HCT116 (cell line): ENCODE results near the gene ZCWPW1. TPM values are rescaled to one million over a fixed set of nuclear protein-coding genes. Genes with fewer than 3 reads are reported as not detected.

ENCODE experiments used
- ATAC-seq: fragments of 200-7000 bp; cut with Tn5 transposase; 2 replicates; pipeline ENCODE4 v1.9.1; 2020; ENCODE audit warnings: mild to moderate bottlenecking, moderate library complexity
- BruUV-seq: library from RNA; stranded (reverse); fragments of 400-500 nt; replicated peaks from 2 replicates; lab custom pipeline; 2021; lab: Mats Ljungman, UMichigan
- CTCF ChIA-PET: fragments of 300-600 bp; sonication (Branson Sonifier 250); formaldehyde crosslinking; loops from one replicate; lab custom pipeline; 2021; ENCODE audit warnings: antibody characterized with exemption; lab: Charles Lee
- POLR2A ChIA-PET: fragments of 300-600, 350-600 bp; sonication (Branson Sonifier 250); formaldehyde crosslinking; loops from one replicate; lab custom pipeline; 2021; ENCODE audit warnings: antibody characterized with exemption; lab: Charles Lee
- RAD21 ChIA-PET, 2 experiments: fragments of 300-600 bp; sonication (Branson Sonifier 250); formaldehyde crosslinking; loops; one replicate each; lab custom pipeline; 2023; ENCODE audit warnings: low total read pairs in 2 of 2; ENCODE audit not compliant: uncharacterized antibody in 2 of 2, unreplicated experiment in 2 of 2, low non-redundant PET in 1 of 2; lab: Charles Lee
- DNase-seq: peaks from one replicate; pipeline ENCODE4 v3.0.0-alpha.2; 2010; ENCODE audit warnings: low read depth, low spot score
- H2AFZ ChIP-seq: fragments of 200-600 bp; shearing (Covaris generic), sonication (generic); 2 replicates; pipeline ENCODE4 v1.6.1; 2017; ENCODE audit warnings: low read depth, mixed run types, mixed read lengths, antibody characterized with exemption, low read length; ENCODE audit not compliant: poor library complexity, severe bottlenecking
- H3K27ac ChIP-seq: 2 replicates; pipeline ENCODE4 v1.5.1; 2012; ENCODE audit warnings: low read depth, low read length
- H3K27me3 ChIP-seq: fragments of 200-600 bp; sonication (generic); 2 replicates; pipeline ENCODE4 v1.6.1; 2016; ENCODE audit warnings: mixed run types, low read length, mixed read lengths; ENCODE audit not compliant: insufficient read depth
- H3K36me3 ChIP-seq, 2 experiments: fragments of 200-500 bp in 1 of 2; fragments of 200-600 bp in 1 of 2; sonication (Bioruptor generic) in 1 of 2; sonication (generic) in 1 of 2; 2 replicates each; pipeline versions ENCODE4 v1.5.1 to v1.6.1; 2014 to 2016; ENCODE audit warnings: low read length in 2 of 2, inconsistent platforms in 1 of 2, mixed read lengths in 1 of 2, mixed run types in 1 of 2; ENCODE audit not compliant: insufficient read depth in 2 of 2, control insufficient read depth in 1 of 2
- H3K4me1 ChIP-seq, 2 experiments: fragments of 200-600 bp in 1 of 2; sonication (generic) in 1 of 2; 2 replicates each; pipeline versions ENCODE4 v1.5.1 to v1.6.1; 2012 to 2017; ENCODE audit warnings: low read length in 2 of 2, inconsistent platforms in 1 of 2, mild to moderate bottlenecking in 1 of 2, mixed read lengths in 1 of 2, mixed run types in 1 of 2, moderate library complexity in 1 of 2; ENCODE audit not compliant: insufficient read depth in 2 of 2, control insufficient read depth in 1 of 2
- H3K4me2 ChIP-seq: fragments of 200-600 bp; sonication (generic); 2 replicates; pipeline ENCODE4 v1.6.1; 2017; ENCODE audit warnings: mixed run types, low read length, mixed read lengths
- H3K4me3 ChIP-seq, 2 experiments: fragments of 200-600 bp in 1 of 2; sonication (generic) in 1 of 2; replicated peaks in 1 of 2; 2 replicates each; pipeline ENCODE4 v1.5.1; 2011 to 2016; ENCODE audit warnings: low read length in 2 of 2, control low read depth in 1 of 2, low read depth in 1 of 2, mild to moderate bottlenecking in 1 of 2, mixed read lengths in 1 of 2, mixed run types in 1 of 2
- H3K79me2 ChIP-seq: fragments of 200-600 bp; sonication (generic); 2 replicates; pipeline ENCODE4 v1.6.1; 2017; ENCODE audit warnings: mild to moderate bottlenecking, mixed run types, low read length, moderate library complexity, mixed read lengths; ENCODE audit not compliant: insufficient read depth
- H3K9ac ChIP-seq: fragments of 200-600 bp; sonication (generic); 2 replicates; pipeline ENCODE4 v1.6.1; 2016; ENCODE audit warnings: low read length, mixed read lengths
- H3K9me2 ChIP-seq: fragments of 200-600 bp; sonication (generic), shearing (Covaris generic); 2 replicates; pipeline ENCODE4 v1.6.1; 2017; ENCODE audit warnings: mixed run types, mild to moderate bottlenecking, moderate library complexity; ENCODE audit not compliant: insufficient read depth
- H3K9me3 ChIP-seq, 2 experiments: fragments of 200-500 bp in 1 of 2; fragments of 200-600 bp in 1 of 2; sonication (Bioruptor generic) in 1 of 2; sonication (generic) in 1 of 2; 2 replicates each; pipeline ENCODE4 v1.6.1; 2014 to 2017; ENCODE audit warnings: low read length in 2 of 2, mixed read lengths in 2 of 2, inconsistent platforms in 1 of 2, low read depth in 1 of 2, mild to moderate bottlenecking in 1 of 2, mixed run types in 1 of 2, moderate library complexity in 1 of 2; ENCODE audit not compliant: control insufficient read depth in 1 of 2, insufficient read depth in 1 of 2
- H4K20me1 ChIP-seq: fragments of 200-600 bp; sonication (generic), shearing (Covaris generic); 2 replicates; pipeline ENCODE4 v1.6.1; 2017; ENCODE audit warnings: mixed run types, mild to moderate bottlenecking, moderate library complexity; ENCODE audit not compliant: insufficient read depth
- CBX3 ChIP-seq: IDR thresholded peaks from 2 replicates; pipeline ENCODE4 v1.6.1; 2012; ENCODE audit warnings: low read depth
- CTCF ChIP-seq, 3 experiments: fragments of 200-600 bp in 1 of 3; sonication (generic) in 1 of 3; IDR thresholded peaks in 2 of 3; conservative IDR thresholded peaks in 1 of 3; 2 replicates each; pipeline ENCODE4 v1.5.1; 2012 to 2017; ENCODE audit warnings: low read depth in 2 of 3, low read length in 2 of 3, antibody characterized with exemption in 1 of 3, borderline replicate concordance in 1 of 3, control low read depth in 1 of 3, mild to moderate bottlenecking in 1 of 3, mixed read lengths in 1 of 3, mixed run types in 1 of 3, moderate library complexity in 1 of 3; ENCODE audit not compliant: insufficient read depth in 1 of 3
- EGR1 ChIP-seq: IDR thresholded peaks from 2 replicates; pipeline ENCODE4 v1.6.1; 2012; ENCODE audit warnings: low read depth
- RAD21 ChIP-seq: IDR thresholded peaks from 2 replicates; pipeline ENCODE4 v1.6.1; 2012; ENCODE audit warnings: low read depth, mild to moderate bottlenecking
- SRF ChIP-seq: IDR thresholded peaks from 2 replicates; pipeline ENCODE4 v1.6.1; 2012; ENCODE audit warnings: low read depth
- intact Hi-C: fragments of 100-400 bp; cut with micrococcal nuclease; formaldehyde crosslinking; loops from 2 replicates; pipeline ENCODE4 v1.10.0; 2022
- total RNA-seq: library from RNA; stranded (reverse); gene quantifications from one replicate; pipeline ENCODE4 v1.2.1, GENCODE V29; 2021; ENCODE audit not compliant: unreplicated experiment
- TF ChIP-seq, protein P1 (sequence below): IDR thresholded peaks from 2 replicates; pipeline ENCODE4 v1.6.1; 2011; ENCODE audit warnings: mild to moderate bottlenecking, low read length, moderate library complexity; ENCODE audit not compliant: insufficient replicate concordance; ENCODE audit errors: extremely low read depth

The ZCWPW1 gene
- total RNA-seq, 1 experiment from 2014 or later: 1.5 TPM

DNA sequence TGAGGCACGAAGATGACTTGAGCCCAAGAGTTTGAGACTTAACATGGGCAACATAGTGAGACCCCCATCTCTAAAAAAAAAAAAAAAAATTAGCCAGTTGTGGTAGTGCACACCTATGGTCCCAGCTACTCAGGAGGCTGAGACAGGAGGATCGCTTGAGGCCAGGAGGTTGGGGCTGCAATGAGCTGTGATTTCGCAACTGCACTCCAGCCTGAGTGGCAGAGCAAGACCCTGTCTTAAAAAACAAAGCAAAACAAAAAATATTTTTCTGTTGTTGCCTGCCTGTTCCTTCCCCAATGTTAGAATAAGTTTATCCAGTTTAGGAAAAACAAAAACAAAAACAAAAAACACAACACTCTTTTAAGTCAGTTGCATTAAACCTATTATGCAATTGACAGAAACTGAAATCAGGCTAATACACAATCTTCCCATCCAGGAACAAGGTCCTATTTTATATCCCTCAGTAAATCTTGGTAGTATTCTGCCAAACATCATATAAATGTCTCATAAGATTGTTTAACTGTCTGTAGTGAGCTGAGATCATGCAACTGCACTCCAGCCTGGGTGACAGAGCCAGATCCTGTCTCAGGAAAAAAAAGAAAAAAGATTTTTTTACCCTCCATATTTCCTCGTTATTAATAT, 50.3 kb downstream of the ZCWPW1 start:
- no peaks in the 10 kb centered on the region for H3K4me1 ChIP-seq
- no peak overlapping the region for H3K4me3 ChIP-seq
- RAD21 ChIA-PET: interaction anchor here in 1 of 2 experiments (0.5 kb wide), 1 partner anchor 29 kb away, joined by 7 read pairs; no protein-coding TSS in a partner anchor
- intact Hi-C loops: no loop called here
- H3K27me3 ChIP-seq: no peaks in the 10 kb centered on the region
- no peaks in the 10 kb centered on the region for H3K9me2 ChIP-seq
- H3K9me3 ChIP-seq: no peaks in the 10 kb centered on the region
- no TSS peak for BruUV-seq
- no peak overlapping the region for H3K27ac ChIP-seq
- H3K36me3 ChIP-seq: no peaks in the 10 kb centered on the region
- no peak overlapping the region for H2AFZ ChIP-seq
- H4K20me1 ChIP-seq: no peaks in the 10 kb centered on the region
- CTCF ChIA-PET: no interaction called here
- no peaks in the 10 kb centered on the region for H3K79me2 ChIP-seq
- DNase-seq (no peak), ATAC-seq (no peak)
- H3K9ac ChIP-seq: no peak overlapping the region
- POLR2A ChIA-PET: no interaction called here
- TF ChIP-seq CBX3 (no peak), RAD21 (no peak), SRF (no peak), CTCF (IDR thresholded peaks at IDR 0.05 in 2 of 3, conservative IDR thresholded peaks at IDR 0.05 in 1 of 3; ENCODE audit: borderline replicate concordance in 1 of 3, insufficient read depth in 1 of 3, low read depth in 2 of 3, low read length in 2 of 3) (no peak), EGR1 (no peak)
- TF ChIP-seq, protein P1, sequence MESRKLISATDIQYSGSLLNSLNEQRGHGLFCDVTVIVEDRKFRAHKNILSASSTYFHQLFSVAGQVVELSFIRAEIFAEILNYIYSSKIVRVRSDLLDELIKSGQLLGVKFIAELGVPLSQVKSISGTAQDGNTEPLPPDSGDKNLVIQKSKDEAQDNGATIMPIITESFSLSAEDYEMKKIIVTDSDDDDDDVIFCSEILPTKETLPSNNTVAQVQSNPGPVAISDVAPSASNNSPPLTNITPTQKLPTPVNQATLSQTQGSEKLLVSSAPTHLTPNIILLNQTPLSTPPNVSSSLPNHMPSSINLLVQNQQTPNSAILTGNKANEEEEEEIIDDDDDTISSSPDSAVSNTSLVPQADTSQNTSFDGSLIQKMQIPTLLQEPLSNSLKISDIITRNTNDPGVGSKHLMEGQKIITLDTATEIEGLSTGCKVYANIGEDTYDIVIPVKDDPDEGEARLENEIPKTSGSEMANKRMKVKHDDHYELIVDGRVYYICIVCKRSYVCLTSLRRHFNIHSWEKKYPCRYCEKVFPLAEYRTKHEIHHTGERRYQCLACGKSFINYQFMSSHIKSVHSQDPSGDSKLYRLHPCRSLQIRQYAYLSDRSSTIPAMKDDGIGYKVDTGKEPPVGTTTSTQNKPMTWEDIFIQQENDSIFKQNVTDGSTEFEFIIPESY: no peak
- H3K4me2 ChIP-seq: no peak overlapping the region
